NCI-H526 (cell line): ENCODE results near the gene DUSP16.
"Not testable (repeated sequence)": the region's sequence is repeated elsewhere in the genome, so short reads cannot be mapped to it uniquely, and the experiment has no call there.

Experiments used
- DNase-seq, 2 experiments: peaks; one replicate each; lab custom pipeline; 2025; lab: John Stamatoyannopoulos, UW

Gene DUSP16

DNA sequence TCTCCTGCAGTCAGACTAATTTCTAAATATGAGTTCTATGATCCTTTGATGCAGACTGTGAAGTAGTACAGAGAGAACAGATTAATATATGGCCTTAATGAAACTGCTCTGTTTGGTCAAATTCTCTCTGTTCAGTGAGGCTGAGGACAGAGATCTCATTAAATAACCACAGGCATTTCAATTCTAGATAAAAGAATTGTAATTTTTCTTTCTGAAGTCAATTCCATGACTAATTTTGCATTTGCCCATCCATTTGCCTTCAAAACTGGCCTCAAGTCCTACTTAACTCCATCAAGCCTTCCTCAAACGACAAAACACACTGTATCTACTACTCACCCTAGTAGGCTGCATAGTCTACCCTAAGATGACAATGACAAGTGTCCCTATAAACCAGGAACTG lies 67.1 kb downstream of the DUSP16 start:
- no peak for DNase-seq

GRCh38 chr12:12492547-12492946 lies 70.1 kb downstream of the DUSP16 start:
- DNase-seq: no peak

GRCh38 chr12:12491606-12492005 lies 71.1 kb downstream of the DUSP16 start:
- DNase-seq: no peak

GRCh38 chr12:12488823-12489550 lies 73.7 kb downstream of the DUSP16 start:
- no peak for DNase-seq

GRCh38 chr12:12488296-12488695 lies 74.4 kb downstream of the DUSP16 start:
- DNase-seq: no peak

- no peak for DNase-seq
Observed at GRCh38 chr12:12487490-12487889, 75.2 kb downstream of the DUSP16 start.

- DNase-seq: no peak
Observed at GRCh38 chr12:12486661-12487240, 75.9 kb downstream of the DUSP16 start.

DNA sequence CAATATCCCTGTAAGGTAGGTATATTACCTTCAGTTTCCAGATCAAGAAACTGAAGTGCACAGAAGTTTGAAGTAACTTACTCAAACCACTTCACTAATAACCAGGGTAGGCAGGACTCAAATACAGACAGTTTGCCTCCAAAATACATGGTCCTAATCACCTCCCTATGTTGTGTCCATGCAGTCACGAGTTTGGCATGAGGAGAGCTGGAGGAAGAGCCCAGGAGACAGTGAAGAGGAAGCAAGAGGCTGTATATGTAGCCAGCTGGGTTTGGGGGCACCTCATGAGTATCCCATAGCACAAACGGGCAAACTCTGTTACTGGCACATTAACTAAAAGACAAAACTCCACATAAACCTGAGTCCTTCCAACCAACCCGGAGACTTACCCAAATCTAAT lies 79.2 kb downstream of the DUSP16 start:
- no peak for DNase-seq

- no peak for DNase-seq
Observed at GRCh38 chr12:12482959-12483358, 79.7 kb downstream of the DUSP16 start.

DNA sequence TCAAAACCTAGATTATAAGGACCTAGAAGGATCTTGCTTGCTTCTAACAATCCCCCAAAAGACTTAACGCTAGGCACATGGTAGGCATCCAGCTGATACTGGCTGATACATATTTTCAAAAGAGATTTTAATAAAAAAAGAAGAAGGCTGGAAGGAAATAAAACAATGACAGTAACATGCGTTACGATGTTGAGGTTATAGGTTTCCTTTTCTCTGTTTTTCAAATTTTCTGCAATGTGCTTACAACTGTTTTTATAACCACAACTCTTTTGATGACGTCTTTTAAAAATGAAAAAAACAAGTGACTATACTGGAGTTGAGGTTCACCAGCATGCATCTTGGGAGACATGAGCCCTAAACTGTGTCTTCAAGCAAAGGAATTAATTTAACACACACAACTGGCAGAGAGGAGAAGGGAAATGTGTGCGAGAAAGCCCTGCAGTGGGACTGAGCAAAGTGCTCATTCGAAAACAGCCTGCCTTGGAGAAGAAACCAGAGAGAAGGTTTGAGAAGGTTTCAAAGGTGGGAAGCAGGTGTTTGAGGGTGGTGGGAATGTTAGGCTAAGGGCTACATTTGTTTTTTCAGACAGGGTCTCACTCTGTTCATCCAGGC lies 80.4 kb downstream of the DUSP16 start:
- no peak for DNase-seq

- DNase-seq: no peak
Observed at GRCh38 chr12:12481631-12482030, 81.0 kb downstream of the DUSP16 start.

- DNase-seq: no peak
Observed at GRCh38 chr12:12480074-12480473, 82.6 kb downstream of the DUSP16 start.

DNA sequence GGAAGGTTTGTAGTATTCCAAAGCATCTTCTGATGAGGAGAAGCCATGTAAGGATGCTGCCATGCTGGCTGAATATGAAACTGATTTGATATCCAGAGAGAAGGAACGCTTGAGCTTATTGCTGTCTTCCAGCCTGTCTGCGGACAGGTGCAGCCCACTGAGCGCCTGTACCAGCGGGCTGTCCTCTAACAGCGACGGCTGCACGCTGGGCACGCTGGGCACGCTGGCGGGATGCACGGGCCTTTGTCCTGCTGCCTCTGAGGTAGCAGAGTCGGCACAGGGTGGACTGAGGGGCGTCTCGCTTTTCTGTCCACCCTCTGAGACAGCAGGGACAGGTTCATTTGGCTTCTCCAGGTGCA lies 85.2 kb downstream of the DUSP16 start:
- DNase-seq: no peak

DNA sequence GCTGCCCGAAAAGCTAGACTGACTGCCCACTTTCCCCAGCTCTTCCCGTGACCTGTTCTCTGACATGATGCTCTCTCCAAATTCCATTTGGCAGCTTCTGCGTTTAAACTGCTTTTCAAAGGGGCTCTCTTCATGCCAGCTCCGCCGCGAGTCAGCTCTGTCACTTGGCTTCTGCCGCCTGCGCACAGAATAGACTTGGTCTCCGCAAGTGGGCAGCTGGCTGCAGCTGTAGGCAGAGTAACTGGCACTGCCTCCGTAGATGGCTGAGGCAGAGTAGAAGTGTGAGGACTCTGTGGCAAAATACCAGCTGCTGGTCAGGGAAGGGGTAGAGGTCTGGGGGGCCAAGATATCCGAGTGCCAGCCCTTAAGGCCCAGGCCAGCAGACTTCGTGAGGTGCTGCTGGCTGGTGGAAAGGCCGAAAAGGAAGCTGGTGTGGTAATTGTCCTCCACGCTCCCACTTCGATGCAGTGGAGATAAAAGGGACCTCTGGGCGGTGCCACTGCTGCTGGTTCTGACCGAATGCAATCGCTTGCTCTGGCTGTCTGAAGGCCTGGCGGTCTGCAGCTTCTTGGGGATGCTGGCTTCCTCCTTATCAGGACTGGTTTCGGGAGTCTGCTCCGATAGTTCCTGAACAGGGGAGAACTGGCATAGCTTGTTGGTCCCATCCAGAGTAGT lies 85.7 kb downstream of the DUSP16 start:
- no peak for DNase-seq

- no peak for DNase-seq
Observed at GRCh38 chr12:12474931-12475795, 87.5 kb downstream of the DUSP16 start.

DNA sequence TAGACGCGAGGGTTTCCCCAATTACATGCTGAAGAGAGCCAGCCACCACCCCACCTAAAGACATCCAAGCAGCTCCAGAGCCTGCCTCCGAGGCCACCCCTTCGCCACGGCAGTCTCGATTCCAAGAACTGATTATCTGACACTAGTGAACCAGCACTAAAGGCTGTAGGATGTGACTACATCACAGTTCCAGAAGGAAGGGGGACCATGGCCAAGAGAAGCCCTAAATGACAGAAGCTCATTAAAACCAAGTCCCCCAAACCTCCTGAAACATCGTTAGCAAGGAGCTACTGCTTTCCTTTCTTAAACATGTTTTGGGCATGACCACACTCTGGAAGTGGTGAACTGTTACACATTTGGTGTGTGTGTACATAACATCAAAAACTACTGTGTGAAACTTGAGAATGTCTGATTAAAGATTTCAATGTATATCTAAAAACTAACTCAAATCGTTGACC lies 88.2 kb downstream of the DUSP16 start:
- DNase-seq: no peak

GRCh38 chr12:12473223-12473622 lies 89.4 kb downstream of the DUSP16 start:
- DNase-seq: no peak

- DNase-seq: not testable (repeated sequence)
Observed at GRCh38 chr12:12471982-12472961, 90.4 kb downstream of the DUSP16 start.

- no peak for DNase-seq
Observed at GRCh38 chr12:12470751-12471306, 91.8 kb downstream of the DUSP16 start.

DNA sequence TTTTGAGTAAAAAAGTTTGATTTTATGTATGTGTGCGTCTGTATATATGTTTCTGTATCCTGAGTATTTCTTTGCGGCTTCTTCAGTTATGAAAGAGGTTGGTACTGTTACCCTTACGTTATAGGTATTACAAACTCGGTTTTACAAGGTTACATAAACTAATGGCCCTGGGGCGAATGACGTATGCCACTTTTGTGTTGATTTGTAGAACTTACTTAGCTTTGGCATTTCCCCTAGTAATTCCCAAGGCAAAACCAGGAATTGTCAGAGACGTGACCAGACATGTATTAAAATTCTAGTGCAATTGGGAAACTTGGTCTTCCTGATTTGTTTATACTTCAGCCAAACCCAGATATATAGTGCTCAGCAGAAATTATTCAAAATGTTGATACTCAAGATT lies 93.3 kb downstream of the DUSP16 start:
- no peak for DNase-seq
